Cardiac ventricle fibroblast (primary cell): ENCODE measurements around the gene MAPKAPK3. TPM values are rescaled to one million over a fixed set of nuclear protein-coding genes. Genes with fewer than 3 reads are reported as not detected.

Experiments
- total RNA-seq: library from RNA; depleted of rRNA; stranded (reverse); fragments of >200 nt; gene quantifications from 2 replicates; pipeline ENCODE4 v1.2.3, GENCODE V29; 2015

MAPKAPK3 gene
- total RNA-seq: 17.1 and 18.9 TPM in 2 replicates

DNA sequence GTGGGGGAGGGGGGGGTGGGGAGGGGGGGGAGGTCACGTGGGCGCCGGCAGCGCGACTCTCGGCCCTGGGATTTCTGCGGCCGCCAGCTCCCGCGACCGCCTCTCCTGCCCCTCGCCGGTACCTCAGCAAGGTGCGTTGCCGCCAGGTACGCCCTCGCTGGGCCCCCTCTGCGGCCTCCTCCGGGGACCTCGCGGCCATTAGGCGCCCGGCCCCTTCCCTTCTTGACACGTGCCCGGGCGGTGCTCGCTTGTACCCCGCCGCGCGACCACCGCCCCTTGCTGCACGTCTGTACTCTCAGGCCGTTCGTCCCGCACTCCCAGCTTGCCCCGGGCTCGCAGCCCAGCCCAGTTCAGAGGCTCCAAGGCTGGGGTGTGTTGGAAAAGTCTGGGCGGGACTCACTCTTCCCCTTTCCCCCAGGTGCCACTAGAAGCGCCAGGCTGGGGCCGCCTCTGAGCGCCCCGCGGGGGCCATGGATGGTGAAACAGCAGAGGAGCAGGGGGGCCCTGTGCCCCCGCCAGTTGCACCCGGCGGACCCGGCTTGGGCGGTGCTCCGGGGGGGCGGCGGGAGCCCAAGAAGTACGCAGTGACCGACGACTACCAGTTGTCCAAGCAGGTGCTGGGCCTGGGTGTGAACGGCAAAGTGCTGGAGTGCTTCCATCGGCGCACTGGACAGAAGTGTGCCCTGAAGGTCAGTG, at the start of gene MAPKAPK3:
Gene MAPKAPK3 (plus strand): TSS at position 56 of the 696 bp plus-strand sequence. CDS start 415 bp downstream, at position 471.

DNA sequence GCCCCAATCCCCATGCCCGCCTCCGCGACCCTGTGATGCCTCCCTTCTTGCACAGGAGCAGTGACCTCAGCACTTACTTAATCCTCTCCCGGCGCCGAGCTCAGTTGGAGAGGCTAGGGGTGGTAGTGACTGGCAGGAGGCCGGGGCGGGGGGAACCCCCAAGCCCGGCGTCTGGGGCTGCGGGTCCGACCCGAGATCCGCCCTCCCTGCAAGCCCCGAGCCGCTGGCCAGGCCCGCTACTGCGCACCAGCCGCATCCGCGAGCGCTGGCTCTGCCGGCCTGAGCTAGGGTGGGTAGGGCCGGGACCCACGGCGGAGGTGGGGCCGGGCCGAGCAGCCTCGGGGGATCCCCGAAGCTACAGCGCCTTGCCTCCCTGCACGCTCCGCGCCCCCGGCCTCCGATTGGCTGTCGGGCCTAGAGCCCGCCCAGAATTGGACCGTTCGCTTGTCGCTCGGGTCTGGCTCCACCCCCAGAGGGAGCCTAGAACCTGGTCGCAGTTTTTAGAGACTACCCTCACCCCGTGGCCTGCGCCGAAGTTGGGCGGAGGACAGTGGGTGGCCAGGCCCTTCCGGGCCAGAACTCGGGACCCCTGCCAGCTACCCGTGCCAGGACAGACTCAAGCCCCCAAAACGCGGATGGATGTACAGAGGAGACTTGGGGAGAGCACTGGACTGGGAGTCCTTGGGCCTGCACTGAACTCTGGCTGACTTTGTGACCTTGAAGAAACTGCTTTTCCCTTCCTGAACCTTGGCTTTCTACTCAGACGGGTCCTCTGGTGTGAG, 49.4 kb upstream of the MAPKAPK3 start, which contains the start of gene C3orf18:
Gene C3orf18 (minus strand): TSS at position 362 of the 782 bp plus-strand sequence. CDS start 2,048 bp downstream, outside the sequence.

DNA sequence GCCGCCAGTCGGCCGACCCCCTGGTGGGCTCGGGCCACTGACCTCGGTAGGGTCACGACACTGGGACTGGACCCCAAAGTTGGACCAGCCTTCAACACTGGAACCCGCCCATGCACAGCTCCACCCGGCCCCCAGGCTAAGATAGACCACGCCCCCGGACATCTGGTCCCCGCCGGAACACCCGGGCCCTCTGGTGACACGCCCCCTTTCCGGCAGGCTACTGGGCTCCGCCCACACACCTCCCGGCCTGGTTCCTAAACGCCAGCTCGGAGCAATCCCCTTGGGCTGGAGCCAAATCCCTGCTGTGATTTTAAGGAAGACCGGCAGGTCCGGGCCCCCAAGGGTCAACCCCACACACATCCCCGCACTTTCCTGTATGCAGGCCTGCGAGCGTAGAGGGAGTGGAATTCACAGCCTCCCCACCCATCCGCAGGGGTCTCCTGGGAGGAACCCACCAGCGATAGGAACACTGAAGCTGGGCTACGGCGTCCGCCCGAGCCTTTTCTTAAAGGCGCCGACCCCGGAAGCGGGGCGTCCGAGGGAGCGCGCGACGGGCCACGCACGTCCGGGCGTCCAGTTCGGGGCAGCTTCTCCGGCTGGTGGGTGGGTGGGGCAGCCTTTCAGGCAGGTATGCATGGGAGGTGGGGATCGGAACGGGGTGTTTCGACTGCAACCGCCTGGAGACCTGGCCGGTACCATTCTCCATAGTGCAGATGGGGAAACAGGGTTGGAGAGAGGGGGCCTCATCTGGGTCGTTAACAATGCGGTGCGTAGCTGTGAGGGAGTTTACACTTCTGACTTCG, 47.8 kb upstream of the MAPKAPK3 start, which contains the start of gene HEMK1:
Gene HEMK1 (plus strand): TSS at position 576 of the 803 bp plus-strand sequence. CDS start 1,583 bp downstream, outside the sequence.

DNA sequence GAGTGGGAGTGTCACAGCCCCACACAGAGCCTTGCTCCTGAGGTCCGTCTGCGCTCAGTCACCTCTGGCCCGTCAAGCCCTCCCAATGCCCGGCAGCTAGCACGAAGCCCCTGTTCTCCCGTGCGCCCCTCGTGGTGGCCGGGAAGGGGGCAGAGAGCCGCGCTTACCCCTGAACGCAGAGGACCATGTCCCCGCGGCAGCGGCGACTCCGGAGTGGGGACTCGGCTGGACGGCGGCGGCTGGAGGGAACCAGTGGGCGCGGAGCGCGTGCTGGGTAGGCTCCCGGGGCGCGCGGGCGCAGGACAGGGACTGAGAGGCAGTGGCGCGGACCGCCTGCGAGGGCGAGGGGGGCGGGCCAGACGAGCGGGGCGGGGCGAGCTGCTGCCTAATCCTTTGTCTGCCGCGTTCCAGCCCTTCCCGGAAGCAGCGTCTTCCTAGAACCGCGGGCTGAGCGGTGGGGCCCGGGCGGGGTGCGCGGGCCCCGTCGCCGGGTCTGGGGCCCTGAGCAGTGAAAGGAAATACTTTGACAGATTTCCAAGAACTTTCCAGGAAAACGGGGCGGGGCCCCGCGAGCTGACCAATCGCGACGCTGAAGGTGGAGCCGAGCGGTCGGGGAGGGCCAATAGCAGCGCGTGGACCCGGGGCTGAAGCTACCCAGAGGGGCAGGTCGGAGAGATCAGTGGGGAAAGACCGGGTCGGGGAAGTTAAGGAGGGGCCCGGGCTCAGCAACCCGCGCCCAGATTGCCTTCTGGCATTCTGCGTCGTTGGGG, 5.3 kb upstream of the MAPKAPK3 start, which contains the start of gene CISH:
Gene CISH (minus strand): TSS at position 311 of the 770 bp plus-strand sequence. CDS start 124 bp downstream, at position 187.

DNA sequence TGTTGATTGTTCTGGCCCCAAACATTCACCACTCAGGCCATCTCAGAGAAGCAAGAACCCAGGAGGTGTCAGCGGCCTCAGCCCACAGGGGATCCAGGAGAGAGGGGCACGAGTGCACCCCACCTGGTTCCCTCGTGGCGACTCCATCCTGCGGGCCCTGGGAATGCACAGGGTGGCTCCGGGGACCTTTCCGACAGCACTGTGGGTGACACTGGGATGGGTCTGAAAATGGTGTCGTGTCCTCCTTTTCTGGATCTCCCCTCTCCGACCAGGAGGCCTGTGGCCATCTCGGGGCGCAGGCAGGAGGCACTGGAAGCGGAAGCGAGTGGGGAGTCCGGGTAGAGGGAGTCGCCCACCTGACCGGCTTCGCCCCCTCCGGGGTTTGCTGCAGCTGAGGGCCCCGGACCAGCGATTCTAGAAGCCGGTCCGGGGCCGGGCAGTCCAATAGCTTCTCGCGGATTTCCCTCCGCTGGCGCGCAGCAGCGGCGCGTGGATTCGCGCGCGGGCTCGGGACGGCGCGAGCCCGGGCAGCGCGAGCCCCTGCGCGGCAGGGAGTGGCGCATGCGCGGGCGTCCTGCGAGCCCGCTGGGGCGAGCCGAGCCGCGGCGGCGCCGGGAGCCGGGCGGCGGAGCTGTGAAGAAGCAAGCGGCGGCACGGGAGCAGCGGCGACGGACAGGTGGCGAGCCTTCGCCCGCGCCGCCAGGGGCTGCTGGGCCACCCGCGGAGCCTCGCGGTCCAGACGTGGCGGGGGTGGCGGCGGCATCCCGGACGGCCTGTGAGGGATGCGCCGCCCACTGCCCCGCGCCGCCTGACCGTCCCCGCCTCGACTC, 57.6 kb downstream of the MAPKAPK3 start, which contains the start of gene DOCK3:
Gene DOCK3 (plus strand): TSS at position 579 of the 830 bp plus-strand sequence. CDS start 337 bp downstream, outside the sequence.

Other genes with a start within 250 kb of the MAPKAPK3 start
- gene CACNA2D2, start 113.5 kb upstream of the MAPKAPK3 start, total RNA-seq: not detected in 2 replicates
- gene C3orf18, start 49.4 kb upstream of the MAPKAPK3 start, total RNA-seq: 7.5 and 10.7 TPM in 2 replicates
- 11.3 and 13.9 TPM in 2 replicates for gene HEMK1, start 47.6 kb upstream of the MAPKAPK3 start, total RNA-seq
- 3.5 and 4.7 TPM in 2 replicates for gene CISH, start 5.4 kb upstream of the MAPKAPK3 start, total RNA-seq
- gene DOCK3, start 57.8 kb downstream of the MAPKAPK3 start, total RNA-seq: under 0.01 and 0.05 TPM in 2 replicates